HG03103 (cell line): ENCODE data around the gene ZMYND15.
"Not testable (repeated sequence)": the region's sequence is repeated elsewhere in the genome, so short reads cannot be mapped to it uniquely, and the experiment has no call there.

Experiments used
- ATAC-seq: cut with Tn5 transposase; IDR thresholded peaks from one replicate; pipeline ENCODE4 v1.9.1; 2021; ENCODE audit warnings: low read depth; ENCODE audit not compliant: unreplicated experiment

The ZMYND15 gene, protein sequence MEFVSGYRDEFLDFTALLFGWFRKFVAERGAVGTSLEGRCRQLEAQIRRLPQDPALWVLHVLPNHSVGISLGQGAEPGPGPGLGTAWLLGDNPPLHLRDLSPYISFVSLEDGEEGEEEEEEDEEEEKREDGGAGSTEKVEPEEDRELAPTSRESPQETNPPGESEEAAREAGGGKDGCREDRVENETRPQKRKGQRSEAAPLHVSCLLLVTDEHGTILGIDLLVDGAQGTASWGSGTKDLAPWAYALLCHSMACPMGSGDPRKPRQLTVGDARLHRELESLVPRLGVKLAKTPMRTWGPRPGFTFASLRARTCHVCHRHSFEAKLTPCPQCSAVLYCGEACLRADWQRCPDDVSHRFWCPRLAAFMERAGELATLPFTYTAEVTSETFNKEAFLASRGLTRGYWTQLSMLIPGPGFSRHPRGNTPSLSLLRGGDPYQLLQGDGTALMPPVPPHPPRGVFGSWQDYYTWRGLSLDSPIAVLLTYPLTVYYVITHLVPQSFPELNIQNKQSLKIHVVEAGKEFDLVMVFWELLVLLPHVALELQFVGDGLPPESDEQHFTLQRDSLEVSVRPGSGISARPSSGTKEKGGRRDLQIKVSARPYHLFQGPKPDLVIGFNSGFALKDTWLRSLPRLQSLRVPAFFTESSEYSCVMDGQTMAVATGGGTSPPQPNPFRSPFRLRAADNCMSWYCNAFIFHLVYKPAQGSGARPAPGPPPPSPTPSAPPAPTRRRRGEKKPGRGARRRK

DNA sequence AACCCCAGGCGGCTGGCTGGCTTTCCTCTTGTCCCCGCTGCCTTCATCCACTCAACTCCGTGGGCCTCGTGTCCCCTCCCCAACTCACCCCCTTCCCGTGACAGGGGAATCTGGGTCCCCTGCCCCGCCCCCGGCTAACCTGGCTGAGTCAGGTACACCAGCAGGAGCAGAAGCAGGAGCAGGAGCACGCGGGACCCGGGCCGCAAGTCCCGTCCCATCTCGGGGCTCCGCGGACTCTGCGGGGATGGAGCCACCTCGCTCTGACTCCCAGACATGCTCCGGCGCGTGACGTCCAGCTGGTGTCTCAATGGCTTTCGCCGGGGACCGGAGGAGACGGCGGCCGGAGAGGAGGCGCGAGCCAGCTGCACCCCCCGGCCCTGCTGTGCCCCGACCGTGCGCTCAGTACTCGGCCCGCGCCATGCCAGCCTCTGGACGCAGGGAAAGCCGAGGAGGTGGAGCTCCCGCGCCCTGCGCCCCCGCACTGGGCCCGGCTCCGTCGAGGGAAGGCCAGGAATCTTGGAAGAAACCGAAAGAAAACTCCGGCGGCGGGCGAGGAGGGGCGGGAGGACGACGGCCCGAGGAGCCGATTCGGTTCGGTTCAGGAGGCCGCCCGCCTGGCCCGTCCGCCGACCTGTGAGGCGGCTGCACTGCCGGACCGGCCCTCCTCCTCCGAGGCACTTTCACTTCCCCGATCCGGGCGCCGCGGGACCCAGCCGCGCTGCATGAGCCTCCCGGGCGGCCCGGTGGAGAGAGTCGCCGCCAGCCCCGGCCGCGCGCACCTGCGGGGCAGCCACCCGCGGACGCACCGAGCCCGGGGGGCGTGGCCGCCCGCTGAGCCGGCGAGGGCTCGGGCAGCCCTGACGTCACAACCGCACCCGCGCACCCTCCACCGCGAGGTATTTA, at the start of gene ZMYND15, which contains the start of gene CXCL16:
Gene ZMYND15 (plus strand): TSS at position 712 of the 903 bp plus-strand sequence. CDS start 716 bp downstream, outside the sequence.
Gene CXCL16 (minus strand): TSS at position 807 of the 903 bp plus-strand sequence. CDS start 589 bp downstream, at position 218.
- ATAC-seq: no peak

DNA sequence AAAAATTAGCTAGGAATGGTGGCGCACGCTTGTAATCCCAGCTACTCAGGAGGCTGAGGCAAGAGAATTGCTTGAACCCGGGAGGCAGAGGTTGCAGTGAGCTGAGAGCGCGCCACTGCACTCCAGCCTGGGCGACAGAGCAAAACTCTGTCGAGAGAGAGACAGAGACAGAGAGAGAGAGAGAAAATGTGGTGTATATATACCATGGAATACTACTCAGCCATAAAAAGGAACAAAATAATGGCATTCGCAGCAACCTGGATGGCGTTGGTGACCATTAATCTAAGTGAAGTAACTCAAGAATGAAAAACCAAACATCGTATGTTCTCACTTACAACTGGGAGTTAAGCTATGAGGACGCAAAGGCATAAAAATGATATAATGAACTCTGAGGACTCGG, 49.8 kb upstream of the ZMYND15 start:
- not testable (repeated sequence) for ATAC-seq

DNA sequence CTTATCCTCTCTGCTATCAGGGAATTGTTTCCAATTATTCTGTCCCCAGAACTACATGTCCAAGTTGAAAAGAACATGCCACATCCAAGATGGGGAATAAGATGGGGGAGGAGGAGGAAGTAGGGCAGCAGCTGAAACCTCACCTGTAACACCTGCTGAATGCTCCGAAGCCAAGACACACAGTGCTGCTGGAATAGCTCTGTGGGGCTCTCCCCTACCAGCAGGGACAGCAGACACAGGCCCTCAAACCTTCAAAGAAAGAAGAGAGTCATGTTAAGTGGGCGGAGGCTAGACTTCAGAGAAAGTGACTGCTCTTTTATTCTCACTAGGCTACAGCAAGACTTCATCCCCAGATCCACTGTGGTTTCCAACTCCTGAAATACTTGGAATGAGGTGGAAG, 48.9 kb upstream of the ZMYND15 start:
- no peak for ATAC-seq

DNA sequence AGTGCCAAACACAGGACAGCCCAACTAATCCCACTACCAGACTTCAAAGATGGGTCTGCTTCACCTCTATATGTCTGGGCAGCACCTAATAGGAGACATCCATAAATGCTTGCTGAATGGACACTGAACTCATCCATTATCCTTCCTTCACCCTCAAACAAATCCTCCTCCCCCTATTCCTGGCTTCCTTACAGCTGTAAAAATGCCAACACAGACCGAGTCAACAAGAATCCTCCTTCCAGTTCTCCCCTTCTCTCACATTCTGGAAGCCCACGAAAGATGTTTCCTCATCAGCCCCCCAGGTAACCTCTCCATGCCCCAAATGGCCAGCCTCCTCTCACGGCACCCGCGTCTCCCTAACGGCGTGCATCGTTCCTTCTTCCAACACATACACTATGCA, 47.9 kb upstream of the ZMYND15 start:
- no peak for ATAC-seq

DNA sequence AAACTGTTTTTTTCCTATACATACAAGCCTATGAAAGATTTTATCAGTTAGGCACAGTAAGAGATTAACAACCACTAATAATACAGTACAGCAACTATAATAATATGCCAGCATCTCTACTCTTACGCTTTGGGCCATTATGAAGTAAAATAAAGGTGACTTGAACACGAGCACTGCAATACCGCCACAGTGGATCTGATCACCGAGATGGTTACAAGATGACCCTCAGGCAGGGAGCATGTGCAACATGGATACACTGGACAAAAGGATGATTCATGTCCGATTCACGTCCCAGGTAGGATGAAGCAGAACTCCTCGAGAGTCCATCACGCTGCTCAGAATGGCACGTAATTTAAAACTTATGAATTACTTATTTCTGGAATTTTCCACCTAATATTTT, 46.2 kb upstream of the ZMYND15 start:
- no peak for ATAC-seq

DNA sequence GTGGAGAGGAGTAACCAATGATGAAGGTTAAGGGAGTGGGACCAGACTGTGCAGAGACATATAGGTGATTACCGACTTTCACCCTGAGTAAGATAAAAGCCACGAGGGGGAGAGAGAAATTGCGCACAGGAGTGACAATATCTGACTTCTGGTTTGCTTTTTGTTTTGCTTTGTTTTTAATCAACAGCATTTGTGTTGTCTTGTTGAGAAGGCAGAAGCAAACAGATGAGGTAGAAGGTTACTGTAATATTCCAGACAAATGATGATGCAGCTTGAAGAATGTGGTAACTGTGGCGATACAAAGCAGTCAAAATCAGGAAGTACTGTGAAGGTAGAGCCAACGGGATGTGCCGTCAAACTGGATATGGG, 43.2 kb upstream of the ZMYND15 start:
- no peak for ATAC-seq

DNA sequence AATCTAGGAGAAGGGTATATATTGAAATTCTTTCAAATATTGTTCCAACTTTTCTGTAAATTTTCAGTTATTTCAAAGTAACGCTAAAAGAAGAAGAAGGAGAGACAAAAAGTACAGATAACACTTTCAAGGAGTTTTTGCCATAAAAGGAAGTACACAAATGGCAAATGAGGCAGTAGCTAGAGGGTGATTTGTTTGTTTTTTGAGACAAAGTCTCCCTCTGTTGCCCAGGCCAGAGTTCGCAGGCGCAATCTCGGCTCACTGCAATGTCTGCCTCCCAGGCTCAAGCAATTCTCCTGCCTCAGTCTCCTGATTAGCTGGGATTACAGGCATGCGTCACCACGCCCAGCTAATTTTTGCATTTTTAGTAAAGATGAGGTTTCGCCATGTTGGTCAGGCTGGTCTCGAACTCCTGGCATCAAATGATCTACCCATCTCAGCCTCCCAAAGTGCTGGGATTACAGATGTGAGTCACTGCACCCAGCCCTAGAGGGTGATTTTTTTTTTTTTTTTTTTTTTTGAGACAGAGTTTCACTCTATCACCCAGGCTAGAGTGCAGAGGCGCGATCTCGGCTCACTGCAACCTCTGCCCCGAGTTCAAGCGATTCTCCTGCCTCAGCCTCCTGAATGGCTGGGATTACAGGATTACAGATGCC, 40.1 kb upstream of the ZMYND15 start:
- not testable (repeated sequence) for ATAC-seq

DNA sequence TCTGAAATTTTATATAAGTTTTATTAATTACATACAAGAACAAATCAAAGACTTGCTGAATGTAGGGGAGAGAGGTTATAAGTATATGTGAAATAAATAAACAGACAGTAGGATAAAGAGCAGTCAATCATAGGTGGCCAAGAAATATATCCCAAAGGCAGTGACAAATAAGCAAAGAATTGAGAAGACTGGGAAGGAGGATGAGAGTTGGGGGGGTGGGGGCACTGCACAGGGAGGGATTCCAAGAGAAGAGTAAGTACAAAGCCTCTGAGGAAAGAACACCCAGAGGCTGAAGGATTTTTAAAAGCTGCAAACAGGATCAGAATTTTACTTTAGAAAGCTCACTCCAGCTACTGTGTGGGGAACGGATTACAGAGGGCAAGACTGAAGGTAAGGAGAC, 38.5 kb upstream of the ZMYND15 start:
- no peak for ATAC-seq

DNA sequence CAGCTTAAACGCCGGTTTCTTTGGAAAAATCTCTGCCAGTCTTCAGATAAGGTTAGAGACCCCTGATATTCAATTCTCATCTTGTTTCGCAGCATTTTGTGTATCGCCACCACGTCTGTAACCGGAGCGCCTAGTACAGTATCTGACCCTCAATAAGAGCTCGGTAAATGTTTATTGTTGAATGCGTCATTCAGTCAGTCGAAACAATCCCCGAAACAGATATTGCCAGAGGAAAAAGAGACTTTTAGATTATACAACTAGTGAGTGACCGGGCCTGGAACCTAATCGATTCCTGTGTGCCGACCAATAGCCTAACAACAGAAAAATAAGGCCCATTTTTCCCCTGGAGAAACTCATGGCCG, 36.3 kb upstream of the ZMYND15 start:
- ATAC-seq: no peak

DNA sequence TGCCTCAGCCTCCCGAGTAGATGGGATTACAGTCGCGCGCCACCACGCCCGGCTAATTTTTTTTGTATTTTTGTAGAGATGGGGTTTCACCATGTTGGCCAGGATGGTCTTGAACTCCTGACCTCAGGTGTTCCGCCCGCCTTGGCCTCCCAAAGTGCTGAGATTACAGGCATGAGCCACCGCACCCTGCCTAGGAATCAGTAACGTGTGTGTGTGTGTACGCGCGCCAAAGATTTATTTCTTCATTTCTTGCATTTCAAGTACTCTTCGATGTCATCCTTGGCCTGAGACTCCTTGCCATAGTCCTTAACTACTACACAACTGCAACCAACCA, 35.1 kb upstream of the ZMYND15 start:
- not testable (repeated sequence) for ATAC-seq

DNA sequence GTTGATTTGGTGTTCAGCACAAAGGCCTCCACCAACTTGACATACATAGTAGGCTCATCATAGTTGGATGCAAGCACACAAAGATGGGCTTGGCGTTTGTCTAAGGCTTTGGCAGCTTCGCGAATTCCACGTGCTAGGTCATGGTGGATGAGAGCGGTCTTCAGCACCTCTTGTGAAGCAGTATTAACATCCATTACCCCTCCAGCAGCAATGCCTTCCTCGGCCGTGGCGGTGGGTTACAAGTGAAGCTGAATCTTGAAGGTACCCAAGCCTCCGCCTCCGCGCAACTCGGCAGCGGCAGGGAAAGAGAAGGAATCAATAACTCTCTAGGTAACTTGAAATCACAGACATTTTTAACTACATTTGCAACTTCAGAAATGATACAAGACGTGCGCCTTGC, 34.6 kb upstream of the ZMYND15 start:
- ATAC-seq: no peak

DNA sequence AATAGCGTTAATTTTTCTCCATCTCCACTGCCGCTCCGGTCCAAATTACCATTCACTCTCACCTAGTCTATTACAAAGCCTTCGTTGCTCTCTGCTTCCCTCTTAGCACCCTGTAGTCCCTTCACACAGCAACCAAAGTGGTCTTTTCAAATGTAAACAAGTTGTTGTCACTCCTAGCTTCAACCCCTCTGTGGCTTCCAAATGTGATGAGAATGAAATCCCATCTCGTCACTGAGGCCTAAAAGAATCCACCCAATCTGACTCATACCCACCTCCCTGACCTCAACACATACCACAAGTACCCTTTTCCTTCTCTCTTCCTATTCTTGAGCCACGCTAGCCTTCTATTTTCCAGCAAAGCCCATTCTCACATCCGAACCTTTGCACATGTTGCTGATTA, 33.5 kb upstream of the ZMYND15 start:
- no peak for ATAC-seq

DNA sequence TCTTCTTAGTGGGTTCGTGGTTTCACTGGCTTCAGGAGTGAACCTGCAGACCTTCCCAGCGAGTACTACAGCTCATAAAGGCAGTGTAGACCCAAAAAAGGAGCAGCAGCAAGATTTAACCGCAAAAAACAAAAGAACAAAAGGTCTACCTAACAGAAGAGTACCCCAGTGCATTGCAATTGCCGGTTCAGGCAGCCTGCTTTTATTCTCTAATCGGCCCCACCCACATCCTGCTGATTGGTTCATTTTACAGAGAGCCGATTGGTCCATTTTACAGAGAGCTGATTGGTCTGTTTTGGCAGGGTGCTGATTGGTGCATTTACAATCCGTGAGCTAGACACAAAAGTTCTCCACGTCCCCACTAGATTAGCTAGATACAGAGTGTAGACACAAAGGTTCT, 31.2 kb upstream of the ZMYND15 start:
- no peak for ATAC-seq

DNA sequence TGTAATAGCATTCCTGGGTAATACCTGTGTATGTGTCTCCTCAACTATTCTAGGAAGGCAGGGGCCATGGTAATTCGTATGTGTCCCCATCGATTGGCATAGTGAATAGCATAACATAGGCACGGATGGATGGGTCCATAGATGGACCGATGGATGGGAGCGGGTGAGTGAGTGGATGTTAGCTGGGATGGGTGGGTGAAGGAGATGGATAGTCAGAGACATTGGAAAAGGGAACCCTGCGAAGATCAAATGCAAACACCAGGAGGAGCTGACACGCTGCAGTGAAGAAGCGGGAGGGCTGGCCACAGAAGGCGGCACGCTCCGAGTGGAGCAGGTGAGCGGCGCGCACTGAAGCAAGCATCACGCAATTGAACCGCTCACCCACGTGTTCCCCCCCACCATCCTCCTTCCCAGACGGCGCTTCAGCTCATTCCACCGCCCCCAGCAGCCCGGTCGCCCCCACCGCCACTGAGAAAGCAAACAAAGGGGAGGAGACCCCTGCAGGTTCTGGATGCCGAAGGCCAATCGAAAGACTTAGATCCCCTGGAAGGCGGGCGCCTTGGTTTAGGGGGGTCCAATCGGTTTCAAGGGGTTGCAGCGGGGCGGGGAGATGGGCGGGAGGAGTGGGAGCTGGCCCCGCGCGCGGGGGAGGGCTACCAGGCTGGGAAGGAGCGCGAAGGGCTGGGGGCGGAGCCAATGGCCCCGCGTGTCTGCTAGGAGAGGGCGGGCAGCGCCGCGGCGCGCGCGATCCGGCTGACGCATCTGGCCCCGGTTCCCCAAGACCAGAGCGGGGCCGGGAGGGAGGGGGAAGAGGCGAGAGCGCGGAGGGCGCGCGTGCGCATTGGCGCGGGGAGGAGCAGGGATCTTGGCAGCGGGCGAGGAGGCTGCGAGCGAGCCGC, 29.6 kb upstream of the ZMYND15 start, which contains the start of gene ARRB2:
Gene ARRB2 (plus strand): TSS at position 839 of the 899 bp plus-strand sequence. CDS start 90 bp downstream, outside the sequence.
- ATAC-seq: peak; percentile 62

DNA sequence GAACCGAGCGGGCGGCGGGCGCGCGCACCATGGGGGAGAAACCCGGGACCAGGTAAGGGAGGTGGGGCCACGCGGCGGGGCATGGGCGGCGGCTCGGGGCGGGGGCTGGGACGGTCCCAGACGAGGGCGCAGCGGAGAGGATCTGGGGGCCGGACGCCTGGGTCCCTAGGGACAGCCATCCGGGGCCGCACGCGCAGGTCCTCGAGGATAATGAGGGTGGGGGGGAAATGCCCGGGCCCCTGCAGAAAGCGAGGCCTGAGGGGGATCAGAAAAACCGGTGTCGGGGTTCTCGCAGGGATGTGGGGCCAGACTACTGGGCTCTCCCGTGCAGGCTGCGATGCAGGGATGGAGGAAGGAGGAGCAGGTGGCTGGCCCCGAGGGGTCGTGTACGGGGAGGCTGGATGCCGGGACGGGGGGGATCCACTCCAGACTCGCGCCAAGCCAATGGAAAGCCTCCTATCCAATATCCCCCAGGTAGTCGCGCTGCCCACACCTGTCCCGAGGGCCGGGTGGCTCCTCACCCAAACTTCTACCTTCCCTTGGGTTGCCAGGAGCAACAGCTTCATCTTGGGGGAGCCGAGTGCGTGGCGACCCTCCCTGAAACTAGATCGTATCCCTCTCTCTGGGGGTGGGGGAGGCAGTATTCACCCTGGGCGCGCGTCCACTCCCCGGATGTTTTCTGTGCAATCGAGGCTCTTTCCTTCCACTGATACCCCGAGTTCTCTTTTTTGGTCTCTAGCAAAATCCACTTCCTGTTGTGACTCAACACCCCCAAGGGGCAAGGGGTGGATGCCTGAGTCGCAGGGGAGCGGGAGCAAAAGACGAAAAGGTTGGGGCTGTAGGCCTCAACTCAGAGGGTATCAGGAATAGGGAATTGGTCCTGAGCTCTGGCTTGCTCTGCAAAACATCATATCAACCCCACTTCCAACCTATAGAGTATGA, 28.7 kb upstream of the ZMYND15 start:
- ATAC-seq: no peak

DNA sequence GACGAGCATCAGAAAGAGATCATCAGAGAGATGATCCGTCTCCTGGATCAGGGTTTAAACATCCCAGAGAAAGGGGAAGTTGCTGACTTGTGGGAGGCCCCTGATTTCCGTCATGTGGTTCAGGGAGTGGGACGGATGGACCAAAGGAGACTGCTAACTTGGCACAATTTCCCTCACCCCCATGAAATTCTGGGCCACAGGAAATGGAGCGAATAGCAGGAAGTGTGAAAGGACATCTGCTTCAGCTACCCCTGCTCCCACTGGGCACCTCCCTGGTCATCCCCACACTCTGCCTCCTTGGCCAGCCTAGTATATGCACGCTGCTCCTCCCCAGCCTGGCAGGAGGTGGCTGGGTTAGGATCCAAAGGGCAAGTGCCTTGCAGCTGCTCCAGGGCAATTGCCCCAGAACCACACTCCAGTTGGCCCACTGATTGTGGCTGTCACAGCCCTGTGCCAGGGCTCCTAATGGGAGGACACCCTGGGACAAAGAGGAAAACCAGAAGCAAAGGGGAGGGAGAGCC, 27.9 kb upstream of the ZMYND15 start:
- ATAC-seq: no peak

DNA sequence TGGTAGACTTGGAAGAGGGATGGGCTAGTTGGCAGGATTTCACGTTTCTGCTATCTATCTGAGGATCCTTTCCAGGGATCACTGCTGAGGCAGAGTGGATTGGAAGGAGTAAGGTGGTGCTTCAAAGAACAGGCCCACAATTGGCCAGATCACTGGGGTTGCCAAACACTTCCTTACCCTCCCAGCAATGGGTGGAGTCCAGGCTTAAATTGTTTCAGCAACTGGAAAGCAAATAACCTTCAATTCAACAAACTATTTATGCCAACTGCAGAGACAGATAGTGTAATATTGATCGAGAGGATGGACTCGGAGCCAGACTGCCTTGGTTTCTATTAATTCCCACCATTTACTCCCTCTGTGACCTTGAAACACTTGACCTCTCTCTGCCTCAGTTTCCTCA, 27.1 kb upstream of the ZMYND15 start:
- ATAC-seq: no peak
